Ovary (tissue), 9 donors: ENCODE results near the gene FLII. TPM values are rescaled to one million over a fixed set of nuclear protein-coding genes. Genes with fewer than 3 reads are reported as not detected.

Experiments used
- DNase-seq, 5 donors: peaks; one replicate each; pipeline ENCODE4 v3.0.0-alpha.2; 2019 to 2020
- H3K27ac ChIP-seq, 2 donors: fragments of 200-600 bp; one replicate each; pipeline versions ENCODE4 v1.5.1 to v1.8.0; 2019 to 2022
- H3K27me3 ChIP-seq: fragments of 200-600 bp; one replicate; pipeline ENCODE4 v1.8.0; 2022
- H3K36me3 ChIP-seq: fragments of 200-600 bp; sonication (generic); one replicate; pipeline ENCODE4 v1.5.1; 2019
- H3K4me1 ChIP-seq: one replicate; pipeline ENCODE4 v1.8.1; 2013; ENCODE audit warnings: mild to moderate bottlenecking, moderate library complexity; ENCODE audit not compliant: insufficient read depth
- H3K4me3 ChIP-seq: fragments of 200-600 bp; sonication (generic); one replicate; pipeline ENCODE4 v1.5.1; 2017
- H3K9me3 ChIP-seq, 2 donors: fragments of 200-600 bp in 1 of 2; sonication (generic) in 1 of 2; one replicate each; pipeline versions ENCODE4 v1.5.1 to v1.8.1; 2013 to 2019; ENCODE audit warnings: mild to moderate bottlenecking in 1 of 2, moderate library complexity in 1 of 2
- EP300 ChIP-seq: sonication (generic); formaldehyde crosslinking; IDR thresholded peaks from one replicate; pipeline ENCODE4 v1.6.1; 2017; ENCODE audit warnings: antibody characterized with exemption
- POLR2A ChIP-seq: fragments of 450-650 bp; IDR thresholded peaks from one replicate; pipeline ENCODE4 v1.6.1; 2017; ENCODE audit warnings: antibody characterized with exemption, mild to moderate bottlenecking, moderate library complexity
- WGBS, 3 donors: extraction: QIAGEN DNeasy Blood & Tissue Kit in 1 of 3; methylation state at CpG; one replicate each; pipeline versions ENCODE4 v1.1.5 to v1.1.7; 2013 to 2017; 5-methylcytosine and 5-hydroxymethylcytosine counted together
- intact Hi-C, 4 donors: fragments of 100-400 bp; cut with DNase I; formaldehyde crosslinking; loops; one replicate each; pipeline versions ENCODE4 v1.11.0 to v1.15.1; 2022 to 2023
- polyA plus RNA-seq, 2 donors: library from polyadenylated mRNA; stranded (reverse); fragments of 200-250 nt in 1 of 2; fragments of 350-450 nt in 1 of 2; fragmentation: Illumina TruSeq in 1 of 2; extraction: RNeasy Lipid Tissue Mini Kit (QIAGEN cat#74804) in 1 of 2; gene quantifications; one replicate each; pipeline ENCODE4 v1.2.3, GENCODE V29; 2013 to 2014
- total RNA-seq, 7 donors: library from RNA; depleted of rRNA in 2 of 7; stranded (reverse); fragments of >200 nt in 2 of 7; fragmentation: NEBNext Ultra II Directional in 3 of 7; extraction: Animal tissue kit (Norgen Biotek cat#: 25700) in 3 of 7; gene quantifications; one replicate each; pipeline versions ENCODE4 v1.1.0 to v1.2.4, GENCODE V29; 2016 to 2023
- TF ChIP-seq, protein P1 (sequence below), 3 donors: fragments of 450-650 bp in 2 of 3; fragments of 200-600 bp in 1 of 3; IDR thresholded peaks; one replicate each; pipeline versions ENCODE4 v1.5.1 to v1.8.0; 2016 to 2022; ENCODE audit warnings: antibody characterized with exemption in 3 of 3, mild to moderate bottlenecking in 1 of 3
- donor health status: DM: no; HTN: no; CAD: no; lungs with moderate emphysema.
- donor health status: DM: no; HTN: no; CAD: no.
- donor health status: Bipolar disorder and iron deficiency.
- donor health status: DM: yes; HTN: yes; CAD: no.
- donor health status: DM: no; HTN: no; CAD: no.
- donor health status: DM: yes; HTN: yes; CAD: no.

Gene FLII
- total and polyA plus RNA-seq, 9 donors, result 127 to 245 (median 163) TPM

DNA sequence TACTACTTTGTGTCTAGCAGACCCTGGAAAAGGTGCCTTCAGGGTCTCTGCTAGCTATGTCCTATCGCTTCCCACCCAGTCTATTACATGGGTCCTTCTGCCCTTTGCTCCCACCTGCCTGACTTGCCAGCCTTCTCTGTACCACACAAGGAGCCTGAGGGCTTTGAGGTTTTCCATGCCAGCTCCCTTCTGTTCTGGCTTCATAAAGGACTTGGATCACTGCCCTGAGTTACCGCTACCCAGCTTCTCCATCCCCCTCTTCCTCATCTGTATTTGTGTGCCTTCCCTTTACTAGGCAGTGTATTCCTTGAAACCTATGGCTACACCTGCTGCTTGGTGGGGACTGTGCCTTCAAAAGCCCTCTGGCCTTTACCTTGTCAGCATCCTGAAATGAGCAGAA is 52.7 kb downstream of the FLII start:
- H3K4me3 ChIP-seq, result no peak overlapping the region
- TF ChIP-seq POLR2A (no peak), EP300 (no peak)
- TF ChIP-seq, protein P1, sequence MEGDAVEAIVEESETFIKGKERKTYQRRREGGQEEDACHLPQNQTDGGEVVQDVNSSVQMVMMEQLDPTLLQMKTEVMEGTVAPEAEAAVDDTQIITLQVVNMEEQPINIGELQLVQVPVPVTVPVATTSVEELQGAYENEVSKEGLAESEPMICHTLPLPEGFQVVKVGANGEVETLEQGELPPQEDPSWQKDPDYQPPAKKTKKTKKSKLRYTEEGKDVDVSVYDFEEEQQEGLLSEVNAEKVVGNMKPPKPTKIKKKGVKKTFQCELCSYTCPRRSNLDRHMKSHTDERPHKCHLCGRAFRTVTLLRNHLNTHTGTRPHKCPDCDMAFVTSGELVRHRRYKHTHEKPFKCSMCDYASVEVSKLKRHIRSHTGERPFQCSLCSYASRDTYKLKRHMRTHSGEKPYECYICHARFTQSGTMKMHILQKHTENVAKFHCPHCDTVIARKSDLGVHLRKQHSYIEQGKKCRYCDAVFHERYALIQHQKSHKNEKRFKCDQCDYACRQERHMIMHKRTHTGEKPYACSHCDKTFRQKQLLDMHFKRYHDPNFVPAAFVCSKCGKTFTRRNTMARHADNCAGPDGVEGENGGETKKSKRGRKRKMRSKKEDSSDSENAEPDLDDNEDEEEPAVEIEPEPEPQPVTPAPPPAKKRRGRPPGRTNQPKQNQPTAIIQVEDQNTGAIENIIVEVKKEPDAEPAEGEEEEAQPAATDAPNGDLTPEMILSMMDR (IDR thresholded peaks at IDR 0.05), result no peak
- 88 to 94% (median 91%) methylated on average over 2 of the region's 2 CpGs for WGBS, 3 donors
- no peaks in the 10 kb centered on the region for H3K36me3 ChIP-seq
- no peaks in the 10 kb centered on the region for H3K27me3 ChIP-seq
- DNase-seq, result no peak
- H3K27ac ChIP-seq, result no peak overlapping the region
- H3K9me3 ChIP-seq, result no peaks in the 10 kb centered on the region
- H3K4me1 ChIP-seq, result peaks cover 2% of the 10 kb centered on the region
- intact Hi-C loops, result loop anchor here in 1 of 4 donors (10.0 kb wide), 1 partner anchor 69 kb away; no protein-coding TSS in a partner anchor

- TF ChIP-seq, protein P1 (IDR thresholded peaks at IDR 0.05), result no peak
- TF ChIP-seq EP300 (no peak), POLR2A (no peak)
- Histone ChIP-seq H3K27ac (no peak overlapping the region), H3K4me1 (peaks cover 4% of the 10 kb centered on the region), H3K36me3 (no peaks in the 10 kb centered on the region), H3K9me3 (no peaks in the 10 kb centered on the region), H3K4me3 (no peak overlapping the region), H3K27me3 (no peaks in the 10 kb centered on the region)
- DNase-seq, result no peak
- intact Hi-C loops, result loop anchor here in 1 of 4 donors (10.0 kb wide), 1 partner anchor 71 kb away; no protein-coding TSS in a partner anchor
- 73 to 79% (median 78%) methylated on average over 7 of the region's 7 CpGs for WGBS, 3 donors
These were observed 55.2 kb downstream of the FLII start for GRCh38 chr17:18203308-18203707.

DNA sequence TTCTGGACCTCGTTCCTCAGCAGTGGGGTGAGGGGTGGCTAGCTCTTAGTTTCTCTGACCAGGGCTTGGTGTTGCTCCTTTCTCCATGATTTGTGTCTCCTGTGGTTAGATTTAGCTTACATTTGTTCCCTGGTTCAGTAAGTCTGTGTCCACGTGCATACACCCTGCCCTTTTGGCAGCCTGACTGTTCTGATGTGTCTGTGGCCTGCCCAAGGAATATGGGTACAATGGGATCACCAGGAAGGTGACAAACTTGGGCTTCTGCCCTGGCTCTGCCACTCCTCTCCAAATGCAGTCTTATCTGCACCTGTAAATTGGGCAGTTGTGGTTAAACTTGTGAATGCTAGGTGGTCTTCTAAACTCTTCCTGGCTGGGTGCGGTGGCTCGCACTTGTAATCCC is 57.4 kb downstream of the FLII start:
- 80 to 82% (median 80%) methylated on average over 4 of the region's 4 CpGs for WGBS, 3 donors
- no peak overlapping the region for H3K4me3 ChIP-seq
- no peak for DNase-seq
- H3K27ac ChIP-seq, result no peak overlapping the region
- H3K27me3 ChIP-seq, result no peaks in the 10 kb centered on the region
- intact Hi-C loops, result loop anchor here in 1 of 4 donors (10.0 kb wide), 1 partner anchor 74 kb away; no protein-coding TSS in a partner anchor
- H3K4me1 ChIP-seq, result peaks cover 11% of the 10 kb centered on the region
- no peaks in the 10 kb centered on the region for H3K36me3 ChIP-seq
- no peaks in the 10 kb centered on the region for H3K9me3 ChIP-seq
- TF ChIP-seq EP300, result no peak
- TF ChIP-seq, protein P1 (IDR thresholded peaks at IDR 0.05), result no peak

DNA sequence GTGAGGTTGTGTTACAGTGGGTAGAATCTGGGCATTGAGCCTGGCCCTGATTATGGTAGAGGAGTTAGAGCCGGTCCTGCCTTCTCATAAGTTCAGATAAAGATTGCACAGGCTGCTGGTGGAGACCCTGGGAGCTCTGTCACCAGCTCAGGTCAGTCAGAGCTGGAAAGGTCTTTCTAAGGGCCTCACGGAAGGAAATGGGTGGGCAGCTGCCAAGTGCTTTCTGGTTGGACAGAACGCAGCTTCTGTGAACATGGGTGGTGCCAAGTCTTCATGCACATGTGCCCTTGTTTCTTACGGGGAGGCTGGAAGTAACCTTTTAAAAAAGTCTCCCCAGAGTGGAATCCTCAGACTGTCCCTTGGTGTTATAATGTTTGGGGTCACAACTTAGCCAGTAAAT is 60.0 kb downstream of the FLII start:
- intact Hi-C loops, result no loop called here
- Histone ChIP-seq H3K36me3 (no peaks in the 10 kb centered on the region), H3K4me1 (peaks cover 11% of the 10 kb centered on the region), H3K4me3 (no peak overlapping the region), H3K27ac (no peak overlapping the region), H3K27me3 (no peaks in the 10 kb centered on the region), H3K9me3 (no peaks in the 10 kb centered on the region)
- TF ChIP-seq, protein P1 (IDR thresholded peaks at IDR 0.05), result no peak
- TF ChIP-seq POLR2A, result no peak
- no peak for TF ChIP-seq EP300
- 24 to 50% (median 26%) methylated on average over 4 of the region's 4 CpGs for WGBS, 3 donors
- DNase-seq, result no peak
